Tibial nerve (tissue), 4 donors: ENCODE data around the gene MDH1B. TPM values are rescaled to one million over a fixed set of nuclear protein-coding genes. Genes with fewer than 3 reads are reported as not detected.

Source experiments
- DNase-seq, 2 donors: peaks; one replicate each; pipeline ENCODE4 v3.0.0-alpha.2; 2019; ENCODE audit warnings: low spot score in 2 of 2
- H3K27ac ChIP-seq, 4 donors: fragments of 200-600 bp; sonication (generic) in 3 of 4; one replicate each; pipeline ENCODE4 v1.5.1; 2017 to 2019; ENCODE audit warnings: mild to moderate bottlenecking in 1 of 4
- H3K27me3 ChIP-seq, 2 donors: fragments of 200-600 bp; sonication (generic) in 1 of 2; one replicate each; pipeline versions ENCODE4 v1.5.1 to v1.6.0; 2017 to 2019
- H3K36me3 ChIP-seq, 3 donors: fragments of 200-600 bp; sonication (generic); one replicate each; pipeline ENCODE4 v1.5.1; 2018 to 2019
- H3K4me1 ChIP-seq, 4 donors: fragments of 200-600 bp; sonication (generic) in 3 of 4; one replicate each; pipeline ENCODE4 v1.5.1; 2017 to 2019
- H3K4me3 ChIP-seq, 4 donors: fragments of 200-600 bp; sonication (generic) in 3 of 4; one replicate each; pipeline ENCODE4 v1.5.1; 2017 to 2019; ENCODE audit warnings: mild to moderate bottlenecking in 1 of 4, moderate library complexity in 1 of 4
- H3K9me3 ChIP-seq, 4 donors: fragments of 200-600 bp; sonication (generic) in 3 of 4; one replicate each; pipeline ENCODE4 v1.5.1; 2017 to 2019
- EP300 ChIP-seq, 2 donors: sonication (generic); formaldehyde crosslinking; IDR thresholded peaks; one replicate each; pipeline ENCODE4 v1.6.1; 2017; ENCODE audit warnings: antibody characterized with exemption in 2 of 2, mild to moderate bottlenecking in 1 of 2
- POLR2A ChIP-seq, 2 donors: fragments of 450-650 bp; IDR thresholded peaks; one replicate each; pipeline ENCODE4 v1.6.1; 2017; ENCODE audit warnings: antibody characterized with exemption in 2 of 2, mild to moderate bottlenecking in 2 of 2, moderate library complexity in 2 of 2
- WGBS, 2 donors: methylation state at CpG; one replicate each; pipeline ENCODE4 v1.1.5; 2018; 5-methylcytosine and 5-hydroxymethylcytosine counted together
- small RNA-seq: library from RNA; depleted of rRNA; stranded (forward); fragments of <200 nt; gene quantifications from one replicate; pipeline ENCODE3, GENCODE V24; 2016
- total RNA-seq, 4 donors: library from RNA; depleted of rRNA; stranded (reverse); fragments of >200 nt; gene quantifications; one replicate each; pipeline ENCODE4 v1.1.0, GENCODE V29; 2016
- TF ChIP-seq, protein P1 (sequence below), 5 experiments: fragments of 200-600 bp in 3 of 5; fragments of 450-650 bp in 2 of 5; sonication (generic) in 3 of 5; IDR thresholded peaks; one replicate each; pipeline ENCODE4 v1.5.1; 2016 to 2019; ENCODE audit warnings: antibody characterized with exemption in 5 of 5, mild to moderate bottlenecking in 3 of 5, moderate library complexity in 2 of 5

MDH1B gene
- total RNA-seq, 4 donors from 2014 or later: 0.63 to 2.4 (median 1.5) TPM; not detected in 1

DNA sequence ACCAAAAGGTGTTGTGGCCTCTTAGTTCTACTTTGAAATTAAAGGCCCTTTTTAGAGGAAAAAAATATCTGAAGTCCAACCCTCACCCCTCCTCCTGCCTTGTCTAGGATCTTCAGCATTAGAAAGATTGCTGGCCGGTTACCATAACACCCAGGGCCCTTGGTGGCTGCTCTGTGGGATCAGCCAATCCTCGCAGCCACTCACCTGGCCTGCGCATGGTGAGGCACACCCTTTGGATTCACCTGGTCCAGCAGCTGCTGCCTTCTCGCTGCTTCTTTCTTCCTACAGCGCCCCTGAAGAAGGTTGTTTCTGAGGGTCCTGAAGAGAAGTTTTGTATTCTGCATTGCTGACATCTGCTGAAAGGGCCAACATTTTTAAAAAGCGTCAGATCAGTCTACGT is 72.2 kb downstream of the MDH1B start:
- Histone ChIP-seq H3K27me3 (no peaks in the 10 kb centered on the region), H3K36me3 (no peaks in the 10 kb centered on the region), H3K9me3 (no peaks in the 10 kb centered on the region), H3K27ac (no peak overlapping the region), H3K4me3 (no peak overlapping the region), H3K4me1 (no peaks in the 10 kb centered on the region)
- WGBS, 2 donors: 77 to 84% methylated on average over 7 of the region's 7 CpGs
- DNase-seq: no peak
- TF ChIP-seq, protein P1, sequence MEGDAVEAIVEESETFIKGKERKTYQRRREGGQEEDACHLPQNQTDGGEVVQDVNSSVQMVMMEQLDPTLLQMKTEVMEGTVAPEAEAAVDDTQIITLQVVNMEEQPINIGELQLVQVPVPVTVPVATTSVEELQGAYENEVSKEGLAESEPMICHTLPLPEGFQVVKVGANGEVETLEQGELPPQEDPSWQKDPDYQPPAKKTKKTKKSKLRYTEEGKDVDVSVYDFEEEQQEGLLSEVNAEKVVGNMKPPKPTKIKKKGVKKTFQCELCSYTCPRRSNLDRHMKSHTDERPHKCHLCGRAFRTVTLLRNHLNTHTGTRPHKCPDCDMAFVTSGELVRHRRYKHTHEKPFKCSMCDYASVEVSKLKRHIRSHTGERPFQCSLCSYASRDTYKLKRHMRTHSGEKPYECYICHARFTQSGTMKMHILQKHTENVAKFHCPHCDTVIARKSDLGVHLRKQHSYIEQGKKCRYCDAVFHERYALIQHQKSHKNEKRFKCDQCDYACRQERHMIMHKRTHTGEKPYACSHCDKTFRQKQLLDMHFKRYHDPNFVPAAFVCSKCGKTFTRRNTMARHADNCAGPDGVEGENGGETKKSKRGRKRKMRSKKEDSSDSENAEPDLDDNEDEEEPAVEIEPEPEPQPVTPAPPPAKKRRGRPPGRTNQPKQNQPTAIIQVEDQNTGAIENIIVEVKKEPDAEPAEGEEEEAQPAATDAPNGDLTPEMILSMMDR (IDR thresholded peaks at IDR 0.05): no peak
- TF ChIP-seq POLR2A (IDR thresholded peaks at IDR 0.05) (no peak), EP300 (IDR thresholded peaks at IDR 0.05) (no peak)

DNA sequence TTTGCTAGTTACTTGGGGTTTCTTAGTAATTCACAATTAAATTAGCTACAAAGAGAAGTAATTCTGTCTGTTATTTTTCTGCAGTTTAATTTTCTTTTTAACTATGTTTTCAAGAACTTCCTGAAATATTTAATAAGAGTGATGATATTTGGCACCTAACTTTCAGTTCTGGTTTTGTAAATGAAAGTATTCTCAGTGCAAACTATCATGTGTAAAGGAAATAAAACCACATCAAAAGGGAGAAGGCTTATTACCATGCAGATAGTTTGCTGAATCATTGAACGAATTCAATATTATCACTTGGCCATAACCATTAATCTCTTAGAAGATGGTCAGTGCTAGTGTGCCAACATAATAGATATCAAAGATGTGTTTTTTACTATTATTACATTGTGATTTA is 76.1 kb downstream of the MDH1B start:
- H3K36me3 ChIP-seq: no peaks in the 10 kb centered on the region
- 77 to 81% methylated on average over 1 of the region's 1 CpG for WGBS, 2 donors
- no peak for TF ChIP-seq POLR2A (IDR thresholded peaks at IDR 0.05)
- no peak for TF ChIP-seq EP300 (IDR thresholded peaks at IDR 0.05)
- TF ChIP-seq, protein P1 (IDR thresholded peaks at IDR 0.05): no peak

DNA sequence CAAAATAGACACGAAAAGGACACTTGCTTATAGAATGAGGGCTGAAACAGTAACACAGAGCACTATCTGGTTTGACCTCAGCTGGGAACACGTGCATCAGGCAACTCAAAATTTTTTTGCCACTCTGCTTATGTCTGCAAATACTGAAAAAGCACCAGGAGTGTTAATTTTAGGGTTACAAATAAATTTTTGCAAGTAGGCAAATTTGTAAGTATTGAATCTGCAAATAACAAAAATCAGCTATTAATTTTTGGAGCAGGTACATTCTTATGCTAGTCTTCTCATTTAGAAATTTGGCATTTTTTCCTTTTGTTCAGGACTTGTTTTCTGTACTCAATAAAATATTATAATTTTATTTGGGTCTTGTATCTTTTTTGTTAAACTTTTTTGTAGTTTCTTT is 76.7 kb downstream of the MDH1B start:
- DNase-seq: no peak
- 69 to 73% methylated on average over 2 of the region's 2 CpGs for WGBS, 2 donors

More for the DNA sequence above, 76.1 kb downstream of the MDH1B start:
- no peaks in the 10 kb centered on the region for H3K4me1 ChIP-seq
- DNase-seq: no peak
- no peaks in the 10 kb centered on the region for H3K9me3 ChIP-seq
- H3K4me3 ChIP-seq: no peak overlapping the region
- no peak overlapping the region for H3K27ac ChIP-seq
- H3K27me3 ChIP-seq: no peaks in the 10 kb centered on the region

More for the DNA sequence above, 76.7 kb downstream of the MDH1B start:
- Histone ChIP-seq H3K27ac (no peak overlapping the region), H3K4me3 (no peak overlapping the region), H3K36me3 (no peaks in the 10 kb centered on the region), H3K4me1 (no peaks in the 10 kb centered on the region), H3K9me3 (no peaks in the 10 kb centered on the region), H3K27me3 (no peaks in the 10 kb centered on the region)
- TF ChIP-seq, protein P1 (IDR thresholded peaks at IDR 0.05): no peak
- TF ChIP-seq POLR2A (IDR thresholded peaks at IDR 0.05): no peak
- no peak for TF ChIP-seq EP300 (IDR thresholded peaks at IDR 0.05)

Small RNA genes lying within 50 kb of the gene (small RNA-seq; reads per million reads assigned to genes)
- gene MIR3130-2 (not detected), gene RF00019 (not detected)

Other genes starting within 250 kb of the MDH1B start
- gene FAM237A, start 122.8 kb downstream of the MDH1B start, total RNA-seq: not detected
- not detected for gene DYTN, start 46.9 kb downstream of the MDH1B start, total RNA-seq
- 10 to 100 TPM; 22.4 to 36.5 (median 26.8) TPM for gene FASTKD2, start 278 bp upstream of the MDH1B start, total RNA-seq
- 1 to 10 TPM in 1 of 4 donors, under 1 TPM in 2, not detected in 1; 0.39 to 2.2 (median 0.63) TPM for gene CPO, start 174.2 kb upstream of the MDH1B start, total RNA-seq